Parathyroid adenoma (tissue), 2 donors: ENCODE results near the gene ENTREP3.
"Not testable (repeated sequence)": the region's sequence is repeated elsewhere in the genome, so short reads cannot be mapped to it uniquely, and the experiment has no call there.

Experiments
- H2AFZ ChIP-seq: fragments of 300-600 bp; sonication (generic); one replicate; pipeline ENCODE4 v1.7.0; 2017; ENCODE audit warnings: antibody characterized with exemption, mild to moderate bottlenecking
- H3K27ac ChIP-seq: fragments of 300-600 bp; sonication (generic); one replicate; pipeline ENCODE4 v1.7.0; 2017
- H3K27me3 ChIP-seq: fragments of 300-600 bp; sonication (generic); one replicate; pipeline ENCODE4 v1.7.0; 2017; ENCODE audit warnings: low read length; ENCODE audit not compliant: control insufficient read depth, insufficient read depth
- H3K36me3 ChIP-seq: fragments of 300-600 bp; sonication (generic); one replicate; pipeline ENCODE4 v1.7.0; 2017; ENCODE audit warnings: low read length; ENCODE audit not compliant: control insufficient read depth, insufficient read depth
- H3K4me1 ChIP-seq: fragments of 300-600 bp; sonication (generic); one replicate; pipeline ENCODE4 v1.7.0; 2017; ENCODE audit warnings: control low read depth
- H3K4me2 ChIP-seq: fragments of 300-600 bp; sonication (generic); one replicate; pipeline ENCODE4 v1.7.0; 2017; ENCODE audit warnings: low read length
- H3K4me3 ChIP-seq: fragments of 300-600 bp; sonication (generic); one replicate; pipeline ENCODE4 v1.7.0; 2017; ENCODE audit warnings: low read depth, low read length
- H3K79me2 ChIP-seq: fragments of 300-600 bp; sonication (generic); one replicate; pipeline ENCODE4 v1.7.0; 2017; ENCODE audit warnings: control low read depth
- H3K9ac ChIP-seq: fragments of 300-600 bp; sonication (generic); one replicate; pipeline ENCODE4 v1.7.0; 2017; ENCODE audit warnings: mild to moderate bottlenecking
- H3K9me3 ChIP-seq: fragments of 300-600 bp; sonication (generic); one replicate; pipeline ENCODE4 v1.7.0; 2017; ENCODE audit warnings: low read length; ENCODE audit not compliant: control insufficient read depth
- CTCF ChIP-seq: fragments of 300-600 bp; sonication (generic); IDR thresholded peaks from one replicate; pipeline ENCODE4 v1.7.0; 2017; ENCODE audit warnings: antibody characterized with exemption, mild to moderate bottlenecking
- donor health status: primary hyperparathyroidism.

The ENTREP3 gene

GRCh38 chr1:155228096-155228427 lies 27.2 kb downstream of the ENTREP3 start:
- Histone ChIP-seq H2AFZ (peak overlapping the region; percentile 74), H3K27ac (peak overlapping the region; percentile 89), H3K36me3 (no peaks in the 10 kb centered on the region), H3K4me1 (peaks cover 20% of the 10 kb centered on the region), H3K27me3 (no peaks in the 10 kb centered on the region), H3K9me3 (no peaks in the 10 kb centered on the region), H3K79me2 (no peaks in the 10 kb centered on the region), H3K9ac (no peak overlapping the region), H3K4me3 (peak overlapping the region; percentile 98), H3K4me2 (peak overlapping the region; percentile 81)
- no peak for TF ChIP-seq CTCF

GRCh38 chr1:155227261-155228095 lies 27.8 kb downstream of the ENTREP3 start:
- Histone ChIP-seq H3K9me3 (no peaks in the 10 kb centered on the region), H3K27me3 (no peaks in the 10 kb centered on the region), H3K36me3 (no peaks in the 10 kb centered on the region), H3K9ac (peak overlapping the region; percentile 50), H3K79me2 (no peaks in the 10 kb centered on the region), H3K27ac (peak overlapping the region; percentile 89), H3K4me3 (peak overlapping the region; percentile 98), H3K4me2 (peak overlapping the region; percentile 99), H2AFZ (peak overlapping the region; percentile 74), H3K4me1 (peaks cover 20% of the 10 kb centered on the region)
- no peak for TF ChIP-seq CTCF

- no peaks in the 10 kb centered on the region for H3K79me2 ChIP-seq
- peak overlapping the region; percentile 99 for H3K4me2 ChIP-seq
- no peaks in the 10 kb centered on the region for H3K9me3 ChIP-seq
- no peaks in the 10 kb centered on the region for H3K36me3 ChIP-seq
- peak overlapping the region; percentile 74 for H2AFZ ChIP-seq
- H3K27ac ChIP-seq, result peak overlapping the region; percentile 89
- no peak for TF ChIP-seq CTCF
- H3K4me1 ChIP-seq, result peaks cover 19% of the 10 kb centered on the region
- H3K9ac ChIP-seq, result peak overlapping the region; percentile 50
- peak overlapping the region; percentile 98 for H3K4me3 ChIP-seq
- no peaks in the 10 kb centered on the region for H3K27me3 ChIP-seq
Observed at GRCh38 chr1:155226910-155227260, 28.4 kb downstream of the ENTREP3 start.

GRCh38 chr1:155226188-155226909 lies 28.9 kb downstream of the ENTREP3 start:
- Histone ChIP-seq H3K9ac (no peak overlapping the region), H3K27me3 (no peaks in the 10 kb centered on the region), H2AFZ (peak overlapping the region; percentile 74), H3K4me3 (peak overlapping the region; percentile 98), H3K4me2 (peak overlapping the region; percentile 99), H3K79me2 (no peaks in the 10 kb centered on the region), H3K27ac (peak overlapping the region; percentile 89), H3K4me1 (peaks cover 13% of the 10 kb centered on the region), H3K9me3 (no peaks in the 10 kb centered on the region), H3K36me3 (no peaks in the 10 kb centered on the region)
- peak; percentile 41 for TF ChIP-seq CTCF

GRCh38 chr1:155225404-155225759 lies 29.9 kb downstream of the ENTREP3 start:
- not testable (repeated sequence) for H3K9ac ChIP-seq
- peak overlapping the region; percentile 89 for H3K27ac ChIP-seq

More at GRCh38 chr1:155225404-155225759, 29.9 kb downstream of the ENTREP3 start:
- H3K4me1 ChIP-seq, result peaks cover 10% of the 10 kb centered on the region
- H3K79me2 ChIP-seq, H3K36me3 ChIP-seq, H3K9me3 ChIP-seq, H3K27me3 ChIP-seq, H2AFZ ChIP-seq: not testable (repeated sequence)
- peak overlapping the region; percentile 25 for H3K4me3 ChIP-seq
- H3K4me2 ChIP-seq, result peak overlapping the region; percentile 99
